ENCODE measurements around the gene FAM53B. TPM values are rescaled to one million over a fixed set of nuclear protein-coding genes. Genes with fewer than 3 reads are reported as not detected.

FAM53B gene
- total RNA-seq, 1 donor from 2014 or later: 35.9 TPM

DNA sequence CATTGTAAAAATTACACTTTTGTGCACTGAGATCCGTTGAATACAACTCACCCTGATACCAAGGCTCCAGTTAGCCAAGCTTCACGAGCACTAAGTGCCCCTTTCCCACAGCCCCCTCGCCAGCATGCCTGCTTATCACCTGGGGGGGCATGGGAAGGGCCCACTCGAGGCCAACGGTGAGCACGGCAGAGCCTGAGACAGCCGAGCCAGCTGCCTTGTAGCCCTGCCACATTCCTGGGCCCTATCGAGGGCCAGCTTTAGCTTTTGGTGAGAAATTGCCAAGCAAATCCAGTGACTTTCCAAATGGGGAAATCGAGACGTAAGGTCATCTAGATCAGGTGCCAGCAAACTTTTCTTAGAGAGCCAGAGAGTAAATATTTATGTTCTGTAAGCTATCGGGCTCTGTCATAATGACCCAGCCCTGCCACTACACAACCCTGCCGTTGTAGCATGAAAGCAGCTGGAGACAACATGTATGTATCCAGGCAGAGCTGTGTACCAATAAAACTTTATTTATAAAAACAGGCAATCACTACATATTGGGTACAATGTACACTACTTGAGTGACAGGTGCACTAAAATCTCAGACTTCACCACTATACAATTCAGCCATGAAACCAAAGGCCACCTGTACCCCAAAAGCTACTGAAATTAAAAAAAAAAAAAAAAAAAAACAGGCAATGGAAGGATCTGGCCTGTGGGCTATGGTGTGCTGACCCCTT lies 83.6 kb downstream of the FAM53B start:
- TF ChIP-seq, protein P1, sequence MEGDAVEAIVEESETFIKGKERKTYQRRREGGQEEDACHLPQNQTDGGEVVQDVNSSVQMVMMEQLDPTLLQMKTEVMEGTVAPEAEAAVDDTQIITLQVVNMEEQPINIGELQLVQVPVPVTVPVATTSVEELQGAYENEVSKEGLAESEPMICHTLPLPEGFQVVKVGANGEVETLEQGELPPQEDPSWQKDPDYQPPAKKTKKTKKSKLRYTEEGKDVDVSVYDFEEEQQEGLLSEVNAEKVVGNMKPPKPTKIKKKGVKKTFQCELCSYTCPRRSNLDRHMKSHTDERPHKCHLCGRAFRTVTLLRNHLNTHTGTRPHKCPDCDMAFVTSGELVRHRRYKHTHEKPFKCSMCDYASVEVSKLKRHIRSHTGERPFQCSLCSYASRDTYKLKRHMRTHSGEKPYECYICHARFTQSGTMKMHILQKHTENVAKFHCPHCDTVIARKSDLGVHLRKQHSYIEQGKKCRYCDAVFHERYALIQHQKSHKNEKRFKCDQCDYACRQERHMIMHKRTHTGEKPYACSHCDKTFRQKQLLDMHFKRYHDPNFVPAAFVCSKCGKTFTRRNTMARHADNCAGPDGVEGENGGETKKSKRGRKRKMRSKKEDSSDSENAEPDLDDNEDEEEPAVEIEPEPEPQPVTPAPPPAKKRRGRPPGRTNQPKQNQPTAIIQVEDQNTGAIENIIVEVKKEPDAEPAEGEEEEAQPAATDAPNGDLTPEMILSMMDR (conservative IDR thresholded peaks at IDR 0.05): no peak
- Mint-ChIP-seq H3K4me1 (ENCODE audit: unreplicated experiment) (peaks cover 10% of the 10 kb centered on the region), H3K4me3 (no peak overlapping the region), H3K27ac (no peak overlapping the region), H3K9me3 (no peaks in the 10 kb centered on the region), H3K27me3 (no peaks in the 10 kb centered on the region), H3K36me3 (peaks cover 3% of the 10 kb centered on the region)
- no peak for DNase-seq (ENCODE audit: extremely low spot score, unreplicated experiment)

DNA sequence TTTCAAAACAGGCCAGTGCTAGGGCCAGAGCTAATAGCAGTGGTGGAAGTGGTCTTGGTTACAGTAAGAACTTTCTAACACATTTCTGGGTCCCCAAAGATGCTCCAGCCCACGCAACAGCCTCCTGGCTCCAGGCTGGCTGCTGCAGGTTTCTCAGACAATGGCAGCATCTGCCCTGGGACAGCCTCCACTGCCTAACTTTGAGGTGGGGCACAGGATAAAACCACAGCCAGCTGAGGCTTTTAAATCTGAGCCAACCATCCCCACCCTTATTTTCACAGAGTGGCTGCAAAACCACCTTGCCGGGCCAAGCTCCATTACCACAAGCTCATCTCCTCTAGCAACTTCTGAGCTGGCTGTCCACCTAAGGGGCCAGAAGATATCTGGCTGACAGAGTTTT lies 84.8 kb downstream of the FAM53B start:
- no peak for DNase-seq (ENCODE audit: extremely low spot score, unreplicated experiment)
- no peaks in the 10 kb centered on the region for H3K27me3 Mint-ChIP-seq
- peaks cover 4% of the 10 kb centered on the region for H3K36me3 Mint-ChIP-seq
- H3K27ac Mint-ChIP-seq: no peak overlapping the region
- no peaks in the 10 kb centered on the region for H3K9me3 Mint-ChIP-seq
- peaks cover 11% of the 10 kb centered on the region for H3K4me1 Mint-ChIP-seq (ENCODE audit: unreplicated experiment)
- H3K4me3 Mint-ChIP-seq: no peak overlapping the region
- TF ChIP-seq, protein P1 (conservative IDR thresholded peaks at IDR 0.05): no peak

DNA sequence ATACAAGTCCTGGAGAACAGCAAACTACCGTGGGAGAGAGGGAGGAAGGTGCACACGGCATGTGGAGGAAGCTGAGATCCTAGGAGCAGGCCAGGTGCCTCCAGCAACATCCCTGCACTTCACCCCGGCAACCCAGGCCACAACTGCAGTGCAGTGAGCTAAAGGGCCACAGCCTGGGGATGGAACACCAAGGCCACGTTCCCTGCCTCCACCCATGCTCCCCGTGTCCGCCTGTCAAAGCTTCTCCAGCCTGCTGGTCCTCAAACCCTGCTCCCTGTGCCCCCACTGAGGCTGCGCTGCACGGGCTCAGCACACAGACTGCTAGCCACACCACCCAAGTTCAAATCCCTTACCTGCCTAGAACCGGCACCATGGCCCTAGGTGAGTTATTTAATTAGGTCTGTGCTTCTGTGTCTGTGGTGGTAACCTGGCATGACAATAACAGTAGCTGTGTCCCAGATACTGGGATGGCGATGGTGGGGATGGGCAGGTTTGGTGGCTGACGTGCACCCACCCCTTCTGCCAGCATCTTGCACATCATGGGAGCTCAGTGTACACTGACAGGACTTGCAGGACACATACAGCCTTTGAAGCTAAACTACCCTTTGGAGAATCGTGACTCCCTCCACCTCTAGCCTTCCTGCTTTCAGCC lies 85.5 kb downstream of the FAM53B start:
- TF ChIP-seq, protein P1 (conservative IDR thresholded peaks at IDR 0.05): no peak
- no peak for DNase-seq (ENCODE audit: extremely low spot score, unreplicated experiment)
- H3K4me3 Mint-ChIP-seq: no peak overlapping the region
- no peak overlapping the region for H3K27ac Mint-ChIP-seq
- no peaks in the 10 kb centered on the region for H3K27me3 Mint-ChIP-seq
- no peaks in the 10 kb centered on the region for H3K9me3 Mint-ChIP-seq
- H3K4me1 Mint-ChIP-seq (ENCODE audit: unreplicated experiment): peaks cover 11% of the 10 kb centered on the region
- H3K36me3 Mint-ChIP-seq: peaks cover 4% of the 10 kb centered on the region

DNA sequence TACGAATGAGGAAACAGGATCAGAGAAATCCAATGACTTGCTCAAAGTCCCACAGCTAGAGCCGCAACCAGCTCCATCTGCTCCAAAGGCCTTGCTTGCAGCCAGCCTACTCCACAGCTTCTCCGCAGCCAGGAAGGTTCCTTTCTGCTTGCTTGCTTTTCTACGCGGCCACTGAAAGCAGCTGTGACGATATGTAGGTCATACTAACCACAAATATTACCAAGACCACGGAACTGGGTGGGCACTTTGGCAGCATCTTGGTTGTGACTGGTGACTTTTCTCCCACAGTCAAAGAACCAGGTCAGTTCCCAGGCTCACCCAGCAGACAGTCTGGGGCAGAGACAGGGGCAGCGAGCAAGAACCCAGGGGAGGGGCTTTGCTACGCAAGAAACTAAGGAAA lies 86.4 kb downstream of the FAM53B start:
- H3K9me3 Mint-ChIP-seq: no peaks in the 10 kb centered on the region
- no peak for DNase-seq (ENCODE audit: extremely low spot score, unreplicated experiment)
- H3K27ac Mint-ChIP-seq: peak overlapping the region; percentile 35
- H3K4me1 Mint-ChIP-seq (ENCODE audit: unreplicated experiment): peaks cover 11% of the 10 kb centered on the region
- peaks cover 4% of the 10 kb centered on the region for H3K36me3 Mint-ChIP-seq
- no peaks in the 10 kb centered on the region for H3K27me3 Mint-ChIP-seq
- H3K4me3 Mint-ChIP-seq: no peak overlapping the region
- TF ChIP-seq, protein P1 (conservative IDR thresholded peaks at IDR 0.05): no peak

DNA sequence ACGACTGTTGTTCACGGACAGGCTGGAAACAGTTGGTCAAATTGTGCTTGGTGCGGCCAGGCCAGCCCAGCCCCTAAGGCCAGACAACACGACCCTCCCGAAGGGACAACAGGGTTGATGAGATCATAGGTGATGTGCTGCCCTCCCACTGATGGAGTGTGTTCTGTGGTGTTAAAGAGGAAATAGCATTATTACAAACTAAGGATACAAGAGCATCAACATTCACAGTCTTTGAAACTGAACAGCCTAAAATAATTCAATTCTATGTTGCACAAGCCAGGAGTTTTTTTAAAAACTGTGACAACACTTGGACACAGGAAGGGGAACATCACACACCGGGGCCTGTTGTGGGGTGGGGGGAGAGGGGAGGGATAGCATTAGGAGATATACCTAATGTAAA lies 87.6 kb downstream of the FAM53B start:
- Mint-ChIP-seq H3K4me3 (no peak overlapping the region), H3K36me3 (peaks cover 4% of the 10 kb centered on the region), H3K27ac (no peak overlapping the region), H3K4me1 (ENCODE audit: unreplicated experiment) (peaks cover 11% of the 10 kb centered on the region), H3K9me3 (no peaks in the 10 kb centered on the region), H3K27me3 (no peaks in the 10 kb centered on the region)
- TF ChIP-seq, protein P1 (conservative IDR thresholded peaks at IDR 0.05): no peak
- no peak for DNase-seq (ENCODE audit: extremely low spot score, unreplicated experiment)

All from type B pancreatic cell (in vitro differentiated cells).